NCI-H69 (cell line): ENCODE results near the gene RHOXF2B.
"Not testable (repeated sequence)": the region's sequence is repeated elsewhere in the genome, so short reads cannot be mapped to it uniquely, and the experiment has no call there.

Experiments used
- DNase-seq: peaks from one replicate; lab custom pipeline; 2025; lab: John Stamatoyannopoulos, UW

RHOXF2B gene

DNA sequence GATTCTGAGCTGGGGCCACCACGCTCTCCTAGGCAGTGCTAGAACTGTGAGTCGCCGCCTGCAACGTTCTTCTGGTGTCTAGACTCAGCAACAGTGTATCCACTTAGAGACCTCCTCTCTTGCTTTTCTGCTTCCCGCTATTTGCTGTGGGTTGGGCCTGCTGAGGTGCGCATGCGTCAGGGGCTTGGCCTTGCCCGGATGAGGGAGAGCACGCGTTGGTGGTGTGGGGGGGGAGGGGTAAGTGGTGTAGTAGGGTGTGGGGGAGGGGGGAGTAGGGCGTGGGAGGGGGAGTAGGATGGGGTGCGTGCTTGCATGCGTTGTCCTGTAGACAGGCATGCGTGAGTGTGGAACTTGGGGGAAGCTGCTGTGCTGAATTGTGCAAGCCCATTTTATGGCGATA, at the start of gene RHOXF2B:
Gene RHOXF2B, minus strand, starts transcription at position 101 of the 400 bp plus-strand sequence. CDS start 138 bp downstream, outside the sequence.
- not testable (repeated sequence) for DNase-seq

DNA sequence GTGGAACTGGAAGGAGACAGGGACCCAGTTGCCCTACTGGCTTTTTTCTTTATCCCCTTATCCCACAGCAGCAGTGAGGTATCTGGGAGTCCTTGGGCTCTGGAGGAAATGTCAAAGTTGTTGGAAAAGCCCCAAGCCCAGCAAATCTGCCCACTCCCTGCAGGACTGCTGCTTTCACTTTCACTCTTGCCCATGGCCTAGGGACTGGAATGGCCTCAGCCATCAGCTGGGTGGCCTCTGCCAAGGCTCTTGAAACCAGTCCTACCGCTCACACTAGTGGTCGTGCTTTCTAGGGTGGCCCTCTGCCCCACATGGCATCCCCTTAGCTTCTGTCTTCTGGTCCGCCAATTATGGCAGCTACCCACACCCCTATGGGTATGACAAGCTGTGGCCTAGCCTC, 48.0 kb upstream of the RHOXF2B start:
- DNase-seq, result no peak

DNA sequence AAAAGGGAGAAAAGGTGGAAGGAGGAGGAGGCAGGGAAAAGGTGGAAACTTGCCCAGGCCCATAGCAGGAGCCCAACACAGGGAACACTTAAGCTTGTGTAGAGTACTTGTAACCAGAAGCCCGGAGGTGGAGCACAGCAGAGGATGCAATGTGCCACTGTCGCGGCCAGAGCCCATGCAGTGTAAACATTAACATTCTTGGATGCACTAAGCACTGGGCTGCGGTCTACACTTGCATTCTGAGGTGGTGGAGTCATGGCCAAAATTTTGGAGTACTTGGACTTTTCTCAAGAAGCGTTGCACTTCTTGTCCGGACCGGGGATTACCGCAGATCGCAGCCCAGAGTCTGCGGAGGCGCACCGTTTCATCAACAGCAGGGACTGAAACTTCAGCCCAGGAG, 42.7 kb upstream of the RHOXF2B start:
- DNase-seq, result no peak

DNA sequence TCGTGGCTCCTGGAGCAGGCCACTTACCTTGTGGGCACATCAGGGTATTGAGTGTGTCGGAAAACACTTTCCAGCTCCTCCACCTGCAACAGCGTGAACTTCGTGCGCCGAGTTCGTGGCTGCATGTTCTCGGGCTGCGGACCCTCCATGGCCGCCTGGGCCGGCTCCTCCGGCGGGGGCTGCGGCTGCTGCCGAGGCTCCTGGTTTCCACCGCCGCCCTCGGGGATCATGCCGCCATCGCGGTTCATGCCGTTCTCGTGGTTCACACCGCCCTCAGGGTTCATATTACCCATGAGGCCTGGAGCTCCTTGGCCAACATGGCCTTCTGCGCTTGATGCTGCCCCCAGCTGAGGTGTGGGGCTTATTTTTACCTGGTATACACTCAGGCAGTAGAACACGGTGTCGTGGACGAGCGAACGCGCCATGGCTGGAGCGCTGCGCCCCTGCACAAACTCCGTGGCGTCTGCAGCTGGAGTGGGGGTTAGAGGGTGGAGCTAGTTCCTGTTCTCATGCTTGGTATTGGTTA, 38.0 kb upstream of the RHOXF2B start, which contains the start of gene RHOXF1:
Gene RHOXF1, minus strand, starts transcription at position 476 of the 526 bp plus-strand sequence. Its CDS starts 51 bp downstream, at position 425.
- DNase-seq, result no peak

DNA sequence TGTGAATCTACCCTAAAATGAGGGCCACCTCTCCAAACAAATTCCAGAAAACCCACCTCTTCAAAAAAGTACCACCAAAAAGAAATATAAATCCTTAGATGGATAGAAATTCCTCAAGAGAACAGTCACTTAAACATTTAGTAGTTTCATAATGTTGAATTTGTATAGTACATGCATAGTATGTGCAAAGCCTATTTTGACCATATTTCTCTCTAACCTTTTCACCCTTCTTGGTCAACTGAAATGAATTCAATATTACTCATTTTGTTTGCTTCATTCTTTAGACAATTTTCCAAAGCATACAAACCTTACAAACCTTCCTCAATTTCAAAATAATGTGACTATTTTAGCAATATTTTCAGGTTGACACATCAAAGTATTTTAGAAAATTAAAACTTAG, 34.1 kb upstream of the RHOXF2B start:
- no peak for DNase-seq

DNA sequence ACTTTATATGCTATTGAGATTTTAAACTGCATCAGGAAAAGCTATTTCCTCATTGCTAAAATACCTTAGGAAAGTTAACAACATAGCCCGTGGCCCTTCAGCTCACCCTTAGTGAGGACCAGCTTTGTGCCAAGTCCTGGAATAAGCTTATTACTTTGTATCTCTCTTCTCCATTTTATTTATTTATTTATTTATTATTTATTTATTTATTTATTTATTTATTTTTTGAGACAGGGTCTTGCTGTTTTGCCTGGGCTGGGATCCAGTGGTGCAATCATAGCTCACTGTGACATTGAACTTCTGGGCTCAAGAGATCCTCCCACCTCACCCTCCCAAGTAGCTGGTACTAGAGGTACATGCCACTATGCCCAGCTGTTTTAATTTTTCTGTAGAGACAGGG, 31.9 kb upstream of the RHOXF2B start:
- DNase-seq, result no peak

DNA sequence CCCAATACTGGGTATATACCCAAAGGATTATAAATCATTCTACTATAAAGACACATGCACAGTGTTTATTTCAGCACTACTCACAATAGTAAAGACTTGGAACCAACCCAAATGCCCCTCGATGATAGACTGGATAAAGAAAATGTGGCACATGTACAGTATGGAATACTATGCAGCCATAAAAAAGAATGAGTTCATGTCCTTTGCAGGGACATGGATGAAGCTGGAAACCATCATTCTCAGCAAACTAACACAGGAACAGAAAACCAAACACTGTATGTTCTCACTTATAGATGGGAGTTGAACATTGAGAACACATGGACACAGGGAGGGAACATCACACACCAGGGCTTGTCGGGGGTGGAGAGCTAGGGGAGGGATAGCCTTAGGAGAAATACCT, 27.2 kb upstream of the RHOXF2B start:
- not testable (repeated sequence) for DNase-seq

DNA sequence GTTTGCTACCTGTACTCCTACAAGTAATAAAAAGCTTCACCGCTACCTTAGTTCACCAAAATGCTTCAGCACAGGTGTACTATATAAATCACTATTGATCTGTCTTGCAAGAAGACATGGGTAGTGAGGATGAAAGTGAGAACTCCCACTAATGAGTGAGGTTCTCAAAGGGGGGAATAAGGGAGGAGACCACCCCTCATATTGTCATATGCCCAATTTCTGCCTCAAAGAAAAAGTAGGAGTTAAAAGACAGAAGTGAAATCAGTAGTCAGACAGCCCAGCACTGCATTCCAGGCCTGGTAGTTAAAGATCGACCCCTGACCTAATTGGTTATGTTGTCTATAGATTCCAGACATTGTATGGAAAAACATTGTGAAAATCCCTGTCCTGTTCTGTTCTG, 23.6 kb upstream of the RHOXF2B start:
- DNase-seq, result not testable (repeated sequence)

DNA sequence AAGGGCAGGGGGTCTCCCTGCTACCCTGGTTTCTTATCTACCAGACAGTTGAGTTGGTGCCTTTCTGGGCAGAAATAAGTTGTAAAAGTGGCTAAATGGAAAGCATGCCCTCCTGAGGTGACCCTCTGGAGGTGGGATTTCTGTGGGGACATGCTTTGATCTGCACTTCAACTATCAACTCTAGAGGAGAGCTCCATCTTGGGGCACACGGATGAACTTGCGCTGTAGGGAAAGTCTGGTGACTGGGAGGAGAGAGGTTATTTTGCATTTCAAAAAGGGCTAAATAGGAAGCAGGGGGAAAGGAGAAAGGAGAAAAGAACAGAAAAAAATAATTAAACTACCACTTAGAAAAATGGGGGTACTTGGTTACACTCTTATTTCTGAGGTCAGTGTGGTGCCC, 12.7 kb upstream of the RHOXF2B start:
- no peak for DNase-seq

DNA sequence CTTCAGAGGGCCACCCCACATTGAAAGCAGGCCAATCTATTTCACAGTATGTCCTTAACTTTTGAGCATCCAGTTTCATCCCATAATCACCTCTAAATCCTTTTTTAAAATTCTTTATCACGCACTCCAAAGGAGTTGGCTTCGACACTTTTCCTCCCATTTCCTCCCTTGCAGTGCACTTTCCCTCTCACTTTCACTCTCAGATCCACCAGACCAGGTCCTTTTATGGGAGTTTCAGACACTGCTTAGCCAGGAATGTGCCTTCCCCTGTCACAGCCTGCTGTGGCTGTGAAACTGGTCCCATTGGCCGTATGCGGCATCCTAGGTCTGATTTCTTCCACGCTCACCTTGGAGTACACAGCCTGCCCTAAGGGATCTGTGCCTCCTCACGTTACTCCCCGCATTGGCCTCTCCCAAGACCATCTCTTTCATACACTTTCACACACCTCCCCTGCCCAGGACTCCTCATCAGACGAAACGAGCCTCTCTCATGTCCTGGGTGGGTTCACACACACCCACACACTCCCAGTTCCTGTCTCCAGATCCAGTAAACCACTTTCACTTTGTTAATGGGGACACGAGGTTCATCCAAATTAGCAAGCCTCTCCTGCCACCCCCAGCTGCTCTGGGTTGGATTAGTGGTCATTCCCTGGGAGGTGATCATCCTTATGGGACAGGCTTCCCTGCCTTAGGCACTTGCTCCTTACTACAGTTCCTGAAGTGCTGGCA, 10.0 kb upstream of the RHOXF2B start:
- no peak for DNase-seq

DNA sequence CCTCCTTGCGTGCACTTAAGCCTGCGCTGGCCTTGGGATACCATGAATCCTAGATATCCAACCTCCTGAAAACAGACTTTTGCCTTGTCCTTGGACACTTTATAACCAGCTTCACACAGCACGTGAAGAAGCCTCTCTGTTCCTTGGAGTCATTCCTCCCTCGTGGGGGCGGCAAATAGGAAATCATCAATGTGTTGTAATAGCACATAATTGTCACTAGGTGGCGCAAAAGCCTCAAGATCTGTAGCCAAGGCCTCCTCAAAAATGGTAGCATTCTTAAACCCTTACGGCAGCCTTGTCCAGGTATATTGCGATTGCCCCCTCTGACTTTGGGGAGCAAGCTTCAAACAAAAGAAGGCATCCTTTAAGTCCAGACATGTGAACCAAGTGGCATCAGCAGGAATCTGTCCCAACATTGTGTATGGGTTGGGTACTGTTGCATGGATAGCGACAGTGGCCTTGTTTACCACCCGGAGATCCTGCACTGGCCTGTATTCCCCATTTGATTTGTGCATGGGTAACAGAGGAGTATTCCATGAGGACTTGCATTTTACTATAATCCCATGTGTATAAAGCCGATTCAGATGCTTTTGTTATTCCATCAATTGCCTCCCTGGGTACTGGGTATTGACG, 8.2 kb upstream of the RHOXF2B start:
- DNase-seq, result not testable (repeated sequence)

DNA sequence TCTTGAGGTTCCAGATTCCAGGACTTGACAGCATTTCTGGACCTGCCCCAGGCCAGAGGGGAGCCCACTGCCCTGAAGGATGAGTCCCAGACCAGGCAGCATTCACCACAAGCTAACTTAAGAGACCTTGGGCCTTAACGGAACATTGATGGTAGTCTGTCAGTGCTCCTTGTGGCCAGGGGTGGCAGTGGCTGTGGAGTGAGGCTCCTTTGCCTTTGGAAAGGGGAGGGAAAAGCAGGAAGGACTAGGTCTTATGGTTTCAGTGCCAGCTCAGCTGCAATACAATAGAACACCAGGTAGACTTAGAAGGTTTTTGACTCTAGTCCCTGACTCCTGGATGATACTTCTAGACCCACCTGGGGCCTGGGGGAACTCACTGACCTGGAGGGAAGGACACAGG, 11.3 kb downstream of the RHOXF2B start:
- DNase-seq, result not testable (repeated sequence)

DNA sequence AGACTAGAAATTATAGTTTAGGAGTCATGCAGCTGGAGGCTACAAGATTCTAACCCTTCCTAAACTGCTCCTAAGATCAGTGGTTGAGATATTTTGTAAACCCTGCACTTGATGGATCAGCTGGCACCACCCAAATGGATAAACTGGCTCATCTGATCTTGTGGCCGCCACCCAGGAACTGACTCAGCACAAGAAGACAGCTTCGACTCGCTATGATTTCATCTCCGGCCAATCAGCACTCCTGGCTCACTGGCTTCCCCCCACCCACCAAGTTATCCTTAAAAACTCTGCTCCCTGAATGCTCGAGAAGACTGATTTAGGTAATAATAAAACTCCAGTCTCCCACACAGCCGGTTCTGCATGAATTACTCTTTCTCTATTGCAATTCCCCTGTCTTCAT, 34.8 kb downstream of the RHOXF2B start:
- DNase-seq, result not testable (repeated sequence)

DNA sequence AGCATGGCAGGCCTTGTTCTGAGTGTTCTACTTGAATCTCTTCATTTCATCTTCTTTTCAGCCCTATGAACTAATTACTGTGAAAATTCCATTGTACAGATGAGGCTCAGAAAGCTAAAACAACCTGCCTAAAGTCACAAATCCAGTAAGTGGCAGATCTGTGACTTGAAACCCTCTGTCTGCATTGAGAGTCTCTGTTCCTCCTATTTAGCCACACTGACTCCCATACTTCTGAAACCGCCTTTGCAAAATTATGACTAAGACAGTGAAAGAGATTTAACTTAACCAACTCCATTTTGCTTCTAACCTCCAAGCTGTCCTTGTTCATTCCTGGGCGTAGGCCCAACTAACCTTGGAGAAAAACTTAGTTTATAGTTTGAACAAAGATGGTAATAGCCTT, 35.2 kb downstream of the RHOXF2B start:
- DNase-seq, result not testable (repeated sequence)

DNA sequence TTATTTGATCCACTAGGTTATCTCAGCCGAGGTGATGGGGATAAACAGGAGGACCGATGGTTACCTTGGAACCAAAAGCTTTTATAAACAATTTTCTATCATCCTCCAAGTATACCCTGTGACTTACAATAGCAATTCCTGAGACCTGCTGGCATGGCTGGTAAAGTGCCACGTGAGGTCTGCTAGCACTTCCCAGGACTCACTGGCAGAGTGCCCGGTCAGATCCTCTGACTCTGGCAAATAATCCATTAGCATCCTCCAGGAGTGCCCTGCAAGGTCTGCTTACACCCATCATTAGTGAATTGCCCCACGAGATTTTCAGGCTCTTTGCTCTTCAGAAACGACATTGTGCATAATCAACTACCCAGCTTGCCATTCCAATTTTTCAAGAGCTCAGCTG, 37.3 kb downstream of the RHOXF2B start:
- not testable (repeated sequence) for DNase-seq

DNA sequence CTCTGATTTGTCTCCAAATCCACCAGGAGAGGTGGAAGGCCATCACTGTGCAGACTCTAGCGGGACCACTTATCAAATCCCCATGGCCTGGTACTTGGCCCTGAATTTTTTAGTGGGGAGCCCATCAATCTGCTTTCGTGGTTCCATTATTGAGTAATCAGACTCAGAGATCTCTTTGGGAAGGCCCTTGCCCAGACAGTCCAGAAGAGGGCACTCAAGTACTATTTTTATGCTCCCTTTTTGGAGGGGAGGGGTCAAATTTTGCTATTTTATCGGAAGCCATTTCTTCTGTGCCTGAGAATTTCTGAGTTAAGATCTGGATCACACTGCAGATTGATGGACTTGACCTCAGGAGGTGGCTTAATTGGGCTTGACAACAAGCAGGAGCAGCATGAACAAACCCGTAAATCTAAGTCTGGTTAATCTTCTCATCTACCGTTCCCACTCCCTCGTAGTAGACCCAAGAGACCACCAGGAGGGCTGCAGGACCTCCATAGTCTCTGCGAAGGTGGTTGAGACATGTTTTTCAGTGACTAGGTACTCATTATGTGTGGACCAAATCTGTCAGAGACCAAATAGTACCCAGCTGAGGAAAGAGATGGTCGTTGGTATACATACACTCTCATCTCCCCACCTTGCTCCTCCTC, 38.3 kb downstream of the RHOXF2B start:
- not testable (repeated sequence) for DNase-seq

DNA sequence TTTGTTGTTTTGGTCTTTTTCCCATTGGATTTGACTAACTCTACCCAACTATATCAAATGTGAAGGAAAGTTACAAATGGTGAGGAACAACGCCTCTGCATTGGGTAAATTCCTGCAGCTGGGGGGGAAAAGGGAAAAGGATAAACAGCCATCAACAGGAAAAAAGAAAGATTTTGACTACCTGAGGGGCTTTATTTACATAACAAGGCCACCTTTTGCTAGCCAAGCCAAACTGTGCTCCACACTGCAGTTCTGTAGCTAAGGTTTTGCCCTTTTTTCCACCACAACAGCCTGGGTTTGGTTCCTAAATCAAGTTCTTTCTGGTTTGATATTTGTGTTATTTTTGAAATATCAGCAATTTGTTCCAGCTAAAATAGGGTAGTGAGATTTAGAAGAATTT, 40.8 kb downstream of the RHOXF2B start:
- no peak for DNase-seq

DNA sequence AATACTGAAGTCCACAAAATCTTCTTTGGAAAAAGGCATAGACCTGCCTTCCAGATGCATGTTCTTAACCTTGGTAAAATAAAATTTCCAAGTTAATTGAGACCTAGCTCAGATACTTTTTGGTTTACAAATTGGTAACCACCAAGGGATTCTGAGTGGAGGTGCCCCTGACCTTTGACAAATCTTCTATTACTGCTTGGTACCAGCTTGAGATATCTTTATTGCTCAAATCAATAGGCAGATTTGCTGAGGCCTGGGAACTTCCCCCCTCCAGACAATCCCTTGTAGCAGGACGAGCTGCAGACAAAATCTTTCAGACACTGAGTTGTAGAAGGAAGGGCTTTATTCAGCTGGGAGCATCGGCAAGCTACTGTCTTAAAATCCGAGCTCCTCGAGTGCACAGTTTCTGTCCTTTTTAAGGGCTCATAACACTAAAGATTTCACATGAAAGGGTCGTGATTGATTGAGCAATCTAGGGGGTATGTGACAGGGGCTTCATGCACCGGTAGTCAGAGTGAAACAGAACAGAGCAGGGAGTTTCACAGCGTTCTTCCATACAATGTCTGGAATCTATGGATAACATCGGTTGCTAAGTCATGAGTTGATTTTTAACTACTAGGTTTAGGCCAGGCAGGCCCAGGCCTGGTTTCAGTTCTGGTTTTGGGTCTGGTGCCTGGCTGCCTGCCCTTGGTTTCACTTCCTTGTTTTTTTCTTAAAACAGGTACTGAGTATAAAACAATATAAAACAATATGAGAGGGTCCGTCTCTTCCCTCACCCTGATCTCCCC, 41.8 kb downstream of the RHOXF2B start:
- DNase-seq, result not testable (repeated sequence)

DNA sequence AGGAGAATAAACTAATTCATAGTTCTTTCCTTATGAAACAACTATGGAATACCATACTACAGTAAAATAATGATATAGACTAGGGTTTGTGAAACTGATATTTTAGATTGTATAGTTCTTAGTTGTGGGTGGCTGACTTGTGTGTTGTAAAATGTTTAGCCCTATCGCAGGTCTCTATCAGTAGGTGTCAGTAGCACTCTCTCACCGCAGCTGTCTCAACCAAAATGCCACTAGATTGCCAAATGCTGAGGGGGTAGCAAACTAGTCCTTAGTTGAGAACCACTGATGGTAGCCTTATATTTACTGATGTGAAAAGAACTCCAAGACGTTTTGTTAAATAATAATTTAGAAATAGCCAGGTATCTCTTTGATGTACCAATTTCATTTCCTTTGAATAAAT, 48.1 kb downstream of the RHOXF2B start:
- DNase-seq, result no peak

DNA sequence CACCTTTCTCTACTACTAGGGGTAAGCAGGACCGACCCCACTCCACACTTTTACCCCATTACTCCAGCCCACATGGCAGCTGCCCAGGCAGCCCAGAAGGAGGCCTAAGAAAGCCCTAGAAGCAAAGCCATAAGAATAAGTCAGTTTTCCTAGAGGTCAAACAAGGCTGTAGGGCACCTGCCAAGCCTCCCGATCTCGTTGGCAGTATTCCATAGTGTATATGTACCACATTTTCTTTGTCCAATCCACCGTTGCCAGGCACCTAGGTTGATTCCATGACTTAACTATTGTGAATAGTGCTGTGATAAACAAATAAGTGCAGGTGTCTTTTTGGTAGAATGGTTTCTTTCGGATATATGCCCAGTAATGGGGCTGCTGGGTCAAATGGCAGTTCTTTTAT, 54.2 kb downstream of the RHOXF2B start:
- DNase-seq, result peak; percentile 43

DNA sequence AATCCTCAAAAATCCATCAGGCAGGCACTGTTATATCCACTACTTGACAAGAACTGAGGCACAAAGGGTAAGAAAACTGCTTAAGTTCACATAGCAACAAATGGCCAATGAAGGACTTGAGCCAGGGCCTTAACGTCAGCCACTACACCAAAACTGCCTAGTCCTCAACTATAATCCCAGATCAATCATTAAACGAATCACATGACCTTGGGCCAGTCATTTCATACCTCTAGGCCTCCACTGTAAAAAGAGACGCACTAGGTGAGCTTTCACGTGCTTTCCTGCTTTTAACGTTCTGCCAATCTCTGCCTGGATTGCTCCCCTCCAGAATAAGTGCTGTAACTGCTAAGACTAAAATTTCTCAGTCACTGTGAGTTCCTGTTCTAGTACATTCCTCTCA, 54.7 kb downstream of the RHOXF2B start:
- DNase-seq, result no peak
